K562 (cell line): Measurements from ENCODE around the gene HSD3B7. TPM values are rescaled to one million over a fixed set of nuclear protein-coding genes. Genes with fewer than 3 reads are reported as not detected.
A peak's percentile ranks its signal among the peaks of the same experiment; 100 is the strongest.

Source experiments
- BDP1 ChIP-seq: IDR thresholded peaks from 3 replicates; pipeline ENCODE4 v1.6.1; 2011; ENCODE audit not compliant: insufficient read length, insufficient read depth
- CREB1 ChIP-seq, 2 experiments: sonication (generic) in 1 of 2; formaldehyde crosslinking in 1 of 2; IDR thresholded peaks; 2 replicates each; pipeline versions ENCODE4 v1.6.1 to v1.8.0; 2012 to 2022; ENCODE audit warnings: inconsistent platforms in 1 of 2, mild to moderate bottlenecking in 1 of 2, missing genetic modification reagents in 1 of 2, moderate library complexity in 1 of 2
- CTCFL ChIP-seq: IDR thresholded peaks from 2 replicates; pipeline ENCODE4 v1.6.1; 2011; ENCODE audit warnings: borderline replicate concordance, low read depth, mild to moderate bottlenecking, moderate library complexity, low read length; ENCODE audit not compliant: insufficient read depth, poor library complexity, severe bottlenecking
- HBP1 ChIP-seq: fragments of 450-650 bp; formaldehyde crosslinking; IDR thresholded peaks from 2 replicates; pipeline ENCODE4 v1.4.0; 2022; ENCODE audit warnings: missing genetic modification characterization
- KLF10 ChIP-seq: fragments of 250-450 bp; sonication (Bioruptor Pico); IDR thresholded peaks from 2 replicates; pipeline ENCODE4 v1.6.1; 2021; ENCODE audit warnings: matching md5 sums
- LARP7 ChIP-seq: fragments of 450-650 bp; IDR thresholded peaks from 2 replicates; pipeline ENCODE4 v1.6.1; 2016
- NCOA1 ChIP-seq: fragments of 450-650 bp; IDR thresholded peaks from 2 replicates; pipeline ENCODE4 v1.6.1; 2016; ENCODE audit warnings: low read depth
- RREB1 ChIP-seq: fragments of 250-450 bp; sonication (Bioruptor Pico); IDR thresholded peaks from 2 replicates; pipeline ENCODE4 v1.4.0; 2020
- SNIP1 ChIP-seq: fragments of 450-650 bp; IDR thresholded peaks from 2 replicates; pipeline ENCODE4 v1.7.1; 2017; ENCODE audit warnings: low read depth, mild to moderate bottlenecking
- TFAP4 ChIP-seq: sonication (generic); formaldehyde crosslinking; IDR thresholded peaks from 2 replicates; pipeline ENCODE4 v1.8.0; 2022; ENCODE audit warnings: missing genetic modification reagents, mild to moderate bottlenecking, moderate library complexity, borderline replicate concordance
- YY1 ChIP-seq, 3 experiments: IDR thresholded peaks; 2 replicates each; pipeline ENCODE4 v1.6.1; 2011; ENCODE audit warnings: low read length in 2 of 3, mild to moderate bottlenecking in 2 of 3, moderate library complexity in 2 of 3, borderline replicate concordance in 1 of 3, control low read depth in 1 of 3, low read depth in 1 of 3; ENCODE audit not compliant: insufficient read depth in 3 of 3, insufficient replicate concordance in 2 of 3, control insufficient read depth in 1 of 3, insufficient read length in 1 of 3; ENCODE audit errors: extremely low read depth in 1 of 3
- ZNF3 ChIP-seq: fragments of 250-450 bp; sonication (Bioruptor Pico); IDR thresholded peaks from 2 replicates; pipeline ENCODE4 v1.5.0; 2021; ENCODE audit warnings: mild to moderate bottlenecking, moderate library complexity
- ZNF561 ChIP-seq: fragments of 450-650 bp; formaldehyde crosslinking; conservative IDR thresholded peaks from 2 replicates; pipeline ENCODE4 v1.4.0; 2020; ENCODE audit warnings: mild to moderate bottlenecking, moderate library complexity
- polyA plus RNA-seq, 8 experiments: library from polyadenylated mRNA; depleted of rRNA in 4 of 8; stranded (reverse) in 5 of 8; unstranded in 3 of 8; fragments of >200 nt; fragmentation: Nextera tagmentation in 2 of 8; fragmentation: Illumina TruSeq in 1 of 8; extraction: Ambion mirVana in 2 of 8; extraction: Trizol in 1 of 8; gene quantifications; 2 replicates each; pipeline versions ENCODE4 v1.2.1 to v1.2.3, GENCODE V29; 2011 to 2014; ENCODE audit warnings: inconsistent platforms in 1 of 8, missing spikeins in 1 of 8
- total RNA-seq, 7 experiments: library from RNA; depleted of rRNA in 6 of 7; stranded (reverse); fragments of >200 nt in 6 of 7; fragmentation: Illumina TruSeq in 2 of 7; extraction: Trizol in 2 of 7; gene quantifications; 2 replicates each; pipeline versions ENCODE4 v1.2.1 to v1.2.3, GENCODE V29; 2011 to 2021; ENCODE audit warnings: low replicate concordance in 1 of 7

HSD3B7 gene
- total and polyA plus RNA-seq, 9 of the 15 experiments (the other 6 are each of a cell fraction or from before 2014, with no cell fraction given): 5.4 to 49.1 (median 23.0) TPM

GRCh38 chr16:30996324-30996984 lies 11.4 kb downstream of the HSD3B7 start (continued):
- TF ChIP-seq RREB1: peak; percentile 20; the same call in 1 of the 2 replicates
- TF ChIP-seq TFAP4 (CRISPR knock-in tag): 0 out of 2 replicates have a peak, but pooled peaks have one; percentile 10
- TF ChIP-seq CREB1 (IDR thresholded peaks at IDR 0.05): 0 out of 2 replicates have a peak, but pooled peaks have one; percentile 23
- no peak for TF ChIP-seq CREB1 (CRISPR knock-in tag; IDR thresholded peaks at IDR 0.05)
- no peak for TF ChIP-seq NCOA1
- no peak for TF ChIP-seq KLF10 (CRISPR knock-in tag)
- no peak for TF ChIP-seq LARP7
- TF ChIP-seq ZNF561 (CRISPR knock-in tag): no peak
- peak; percentile 81 for TF ChIP-seq SNIP1
- peak; percentile 33; the same call in 1 of the 2 replicates for TF ChIP-seq ZNF3 (CRISPR knock-in tag)
- no peak for TF ChIP-seq HBP1 (CRISPR knock-in tag)
- no peak for TF ChIP-seq CTCFL
- TF ChIP-seq YY1 (IDR thresholded peaks at IDR 0.05; ENCODE audit: borderline replicate concordance in 1 of 3, control insufficient read depth in 1 of 3, extremely low read depth in 1 of 3, insufficient read depth in 3 of 3, insufficient read length in 1 of 3, insufficient replicate concordance in 2 of 3, low read depth in 1 of 3, low read length in 2 of 3): peak in 1 of 3 experiments; percentile 38
- no peak for TF ChIP-seq BDP1
